H1 (cell line): ENCODE measurements around the gene ARPC2. TPM values are rescaled to one million over a fixed set of nuclear protein-coding genes. Genes with fewer than 3 reads are reported as not detected.

Experiments
- ASH2L ChIP-seq: fragments of 200-600, 300-600 bp; sonication (generic); IDR thresholded peaks from one replicate; pipeline ENCODE4 v1.7.1; 2017; ENCODE audit warnings: low read length
- BCL11A ChIP-seq, 2 experiments: IDR thresholded peaks; one replicate each; pipeline ENCODE4 v1.6.1; 2011; ENCODE audit warnings: low read depth in 2 of 2, low read length in 2 of 2, mild to moderate bottlenecking in 2 of 2
- BRCA1 ChIP-seq: IDR thresholded peaks from 2 replicates; pipeline ENCODE4 v1.6.1; 2012; ENCODE audit warnings: low read depth, low read length, improper control_type of control experiment
- CHD2 ChIP-seq: IDR thresholded peaks from 2 replicates; pipeline ENCODE4 v1.6.1; 2012; ENCODE audit warnings: low read length, improper control_type of control experiment
- EP300 ChIP-seq, 2 experiments: IDR thresholded peaks; 1 replicate in 1 of 2; 2 replicates in 1 of 2; pipeline ENCODE4 v1.6.1; 2011 to 2012; ENCODE audit warnings: low read depth in 2 of 2, low read length in 2 of 2, mild to moderate bottlenecking in 2 of 2, borderline replicate concordance in 1 of 2, inconsistent platforms in 1 of 2, moderate library complexity in 1 of 2
- FOSL1 ChIP-seq: IDR thresholded peaks from 2 replicates; pipeline ENCODE4 v1.6.1; 2011; ENCODE audit warnings: mild to moderate bottlenecking, low read depth, low read length, moderate library complexity; ENCODE audit not compliant: insufficient read depth
- GABPA ChIP-seq: IDR thresholded peaks from 2 replicates; pipeline ENCODE4 v1.6.1; 2011; ENCODE audit warnings: mild to moderate bottlenecking, low read length, moderate library complexity, borderline replicate concordance; ENCODE audit not compliant: insufficient read depth
- JUN ChIP-seq: IDR thresholded peaks from 2 replicates; pipeline ENCODE4 v1.6.1; 2011; ENCODE audit warnings: low read depth, mild to moderate bottlenecking, improper control_type of control experiment, low read length
- KDM4A ChIP-seq: IDR thresholded peaks from one replicate; pipeline ENCODE4 v1.7.1; 2012; ENCODE audit warnings: low read depth, mild to moderate bottlenecking, moderate library complexity, low read length, inconsistent platforms; ENCODE audit not compliant: severe bottlenecking
- NANOG ChIP-seq: IDR thresholded peaks from 2 replicates; pipeline ENCODE4 v1.6.1; 2011; ENCODE audit warnings: low read length, low read depth, mild to moderate bottlenecking, inconsistent platforms; ENCODE audit not compliant: insufficient read depth, poor library complexity, severe bottlenecking
- POLR2A ChIP-seq, 2 experiments: IDR thresholded peaks; 1 replicate in 1 of 2; 2 replicates in 1 of 2; pipeline ENCODE4 v1.6.1; 2011; ENCODE audit warnings: low read depth in 2 of 2, low read length in 2 of 2, mild to moderate bottlenecking in 2 of 2; ENCODE audit errors: control extremely low read depth in 1 of 2
- RAD21 ChIP-seq, 2 experiments: IDR thresholded peaks in 1 of 2; conservative IDR thresholded peaks in 1 of 2; 2 replicates each; pipeline ENCODE4 v1.6.1; 2011; ENCODE audit warnings: low read depth in 2 of 2, low read length in 2 of 2, improper control_type of control experiment in 1 of 2, inconsistent platforms in 1 of 2, mild to moderate bottlenecking in 1 of 2, moderate library complexity in 1 of 2
- RBBP5 ChIP-seq: IDR thresholded peaks from 2 replicates; pipeline ENCODE4 v1.7.1; 2012; ENCODE audit warnings: low read depth, mild to moderate bottlenecking, inconsistent platforms, low read length, moderate library complexity, borderline replicate concordance
- RXRA ChIP-seq: IDR thresholded peaks from 2 replicates; pipeline ENCODE4 v1.6.1; 2011; ENCODE audit warnings: low read depth, mild to moderate bottlenecking, low read length, moderate library complexity; ENCODE audit not compliant: insufficient read depth
- SAP30 ChIP-seq: fragments of 300-600 bp; sonication (generic); IDR thresholded peaks from 2 replicates; pipeline ENCODE4 v1.7.1; 2012; ENCODE audit warnings: low read length, moderate library complexity, mild to moderate bottlenecking, inconsistent platforms; ENCODE audit not compliant: insufficient read depth, insufficient replicate concordance
- SIX5 ChIP-seq: IDR thresholded peaks from 2 replicates; pipeline ENCODE4 v1.6.1; 2011; ENCODE audit warnings: mild to moderate bottlenecking, low read depth, low read length
- SRF ChIP-seq: IDR thresholded peaks from 2 replicates; pipeline ENCODE4 v1.6.1; 2011; ENCODE audit warnings: mild to moderate bottlenecking, low read depth, low read length, moderate library complexity
- polyA plus RNA-seq, 7 experiments: library from polyadenylated mRNA; depleted of rRNA in 3 of 7; stranded (reverse) in 5 of 7; unstranded in 2 of 7; fragments of >200 nt in 5 of 7; fragments of 200-250 nt in 2 of 7; gene quantifications; 1 replicate in 5 of 7; 2 replicates in 1 of 7; 4 replicates in 1 of 7; pipeline versions ENCODE4 v1.2.1 to v1.2.3, GENCODE V29; 2011 to 2013; ENCODE audit warnings: missing spikeins in 2 of 7, mixed read lengths in 2 of 7
- total RNA-seq: library from RNA; stranded (reverse); fragmentation: NEBNext Ultra II Directional; extraction: Animal tissue kit (Norgen Biotek cat#: 25700); gene quantifications from 2 replicates; pipeline ENCODE4 v1.2.1, GENCODE V29; 2021
- TF ChIP-seq, protein P1 (sequence below): IDR thresholded peaks from 2 replicates; pipeline ENCODE4 v1.6.1; 2011; ENCODE audit warnings: low read depth, mild to moderate bottlenecking, low read length; ENCODE audit not compliant: insufficient read depth
- TF ChIP-seq, protein P2 (sequence below): IDR thresholded peaks from 2 replicates; pipeline ENCODE4 v1.6.1; 2011; ENCODE audit warnings: low read length, improper control_type of control experiment

Gene ARPC2
- total and polyA plus RNA-seq, 2 of the 8 experiments (the other 6 are each of a cell fraction or from before 2014, with no cell fraction given), result 174 to 195 TPM

DNA sequence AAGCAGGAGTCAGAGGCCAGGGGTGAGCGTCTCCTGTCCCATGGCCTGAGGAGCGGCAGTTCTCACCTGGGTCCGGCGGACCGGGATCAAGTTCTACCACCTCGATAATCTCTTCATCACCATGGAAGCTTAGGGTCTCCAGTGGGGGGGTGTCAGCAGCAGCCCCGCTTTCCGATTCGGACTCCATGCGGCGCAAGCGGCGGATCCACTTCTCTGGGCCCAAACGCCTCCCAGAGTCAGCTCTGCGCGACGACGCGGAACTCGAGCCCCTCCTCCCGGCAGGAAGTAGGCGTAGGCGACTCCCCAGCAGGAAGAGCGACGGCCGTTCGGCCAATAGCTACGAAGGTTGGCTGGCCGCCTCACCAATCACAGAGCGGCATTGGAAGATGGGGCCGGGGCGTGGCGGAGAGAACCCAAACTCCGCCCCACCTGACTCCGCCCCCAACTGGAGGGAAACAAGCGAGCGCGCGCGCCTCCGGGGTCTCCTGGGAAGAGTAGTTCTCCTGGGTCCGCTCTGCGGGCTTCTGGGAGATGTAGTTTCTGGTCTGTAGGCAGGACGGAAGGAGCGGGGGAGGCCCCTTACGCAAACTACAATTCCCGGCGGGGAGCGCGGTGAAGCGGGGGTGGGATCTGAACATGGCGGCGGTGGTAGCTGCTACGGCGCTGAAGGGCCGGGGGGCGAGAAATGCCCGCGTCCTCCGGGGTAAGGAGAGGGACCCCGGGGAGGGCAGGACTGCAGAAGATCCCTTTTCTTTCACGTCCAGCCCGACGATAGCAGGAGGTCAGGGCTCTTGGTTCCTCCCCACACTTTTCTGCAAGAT lies 53.1 kb downstream of the ARPC2 start, which contains the start of the genes AAMP and PNKD (continued):
- TF ChIP-seq FOSL1 (peak; percentile 49; the same call in 1 of the 2 replicates), RAD21 (IDR thresholded peaks at IDR 0.05 in 1 of 2, conservative IDR thresholded peaks at IDR 0.05 in 1 of 2; ENCODE audit: low read depth in 2 of 2, low read length in 2 of 2) (no peak), KDM4A (peak; percentile 63), BRCA1 (no peak), NANOG (no peak), BCL11A (IDR thresholded peaks at IDR 0.05; ENCODE audit: low read depth in 2 of 2, low read length in 2 of 2) (no peak), CHD2 (peak; percentile 89), RXRA (no peak), ASH2L (no peak), GABPA (peak; percentile 44; the same call in 1 of the 2 replicates), SIX5 (peak; percentile 99), RBBP5 (0 out of 2 replicates have a peak, but pooled peaks have one; percentile 64), EP300 (IDR thresholded peaks at IDR 0.05; ENCODE audit: borderline replicate concordance in 1 of 2, low read depth in 2 of 2, low read length in 2 of 2) (no peak), SRF (no peak), POLR2A (IDR thresholded peaks at IDR 0.05; ENCODE audit: control extremely low read depth in 1 of 2, low read depth in 2 of 2, low read length in 2 of 2) (peak in 1 of 2 experiments; percentile 82; a peak in 2 of 3 replicates), JUN (no peak), SAP30 (peak; percentile 90)
- TF ChIP-seq, protein P1, sequence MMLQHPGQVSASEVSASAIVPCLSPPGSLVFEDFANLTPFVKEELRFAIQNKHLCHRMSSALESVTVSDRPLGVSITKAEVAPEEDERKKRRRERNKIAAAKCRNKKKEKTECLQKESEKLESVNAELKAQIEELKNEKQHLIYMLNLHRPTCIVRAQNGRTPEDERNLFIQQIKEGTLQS, result peak; percentile 59; the same call in 1 of the 2 replicates
- TF ChIP-seq, protein P2, sequence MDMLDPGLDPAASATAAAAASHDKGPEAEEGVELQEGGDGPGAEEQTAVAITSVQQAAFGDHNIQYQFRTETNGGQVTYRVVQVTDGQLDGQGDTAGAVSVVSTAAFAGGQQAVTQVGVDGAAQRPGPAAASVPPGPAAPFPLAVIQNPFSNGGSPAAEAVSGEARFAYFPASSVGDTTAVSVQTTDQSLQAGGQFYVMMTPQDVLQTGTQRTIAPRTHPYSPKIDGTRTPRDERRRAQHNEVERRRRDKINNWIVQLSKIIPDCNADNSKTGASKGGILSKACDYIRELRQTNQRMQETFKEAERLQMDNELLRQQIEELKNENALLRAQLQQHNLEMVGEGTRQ, result no peak
